Fibroblast of skin of left biceps (primary cell): ENCODE results near the gene PTPRR.
"Not testable (repeated sequence)": the region's sequence is repeated elsewhere in the genome, so short reads cannot be mapped to it uniquely, and the experiment has no call there.

ENCODE experiments used
- DNase-seq, 2 experiments: peaks; one replicate each; pipeline ENCODE4 v3.0.0-alpha.2; 2013; ENCODE audit warnings: low read depth in 2 of 2

PTPRR gene

DNA sequence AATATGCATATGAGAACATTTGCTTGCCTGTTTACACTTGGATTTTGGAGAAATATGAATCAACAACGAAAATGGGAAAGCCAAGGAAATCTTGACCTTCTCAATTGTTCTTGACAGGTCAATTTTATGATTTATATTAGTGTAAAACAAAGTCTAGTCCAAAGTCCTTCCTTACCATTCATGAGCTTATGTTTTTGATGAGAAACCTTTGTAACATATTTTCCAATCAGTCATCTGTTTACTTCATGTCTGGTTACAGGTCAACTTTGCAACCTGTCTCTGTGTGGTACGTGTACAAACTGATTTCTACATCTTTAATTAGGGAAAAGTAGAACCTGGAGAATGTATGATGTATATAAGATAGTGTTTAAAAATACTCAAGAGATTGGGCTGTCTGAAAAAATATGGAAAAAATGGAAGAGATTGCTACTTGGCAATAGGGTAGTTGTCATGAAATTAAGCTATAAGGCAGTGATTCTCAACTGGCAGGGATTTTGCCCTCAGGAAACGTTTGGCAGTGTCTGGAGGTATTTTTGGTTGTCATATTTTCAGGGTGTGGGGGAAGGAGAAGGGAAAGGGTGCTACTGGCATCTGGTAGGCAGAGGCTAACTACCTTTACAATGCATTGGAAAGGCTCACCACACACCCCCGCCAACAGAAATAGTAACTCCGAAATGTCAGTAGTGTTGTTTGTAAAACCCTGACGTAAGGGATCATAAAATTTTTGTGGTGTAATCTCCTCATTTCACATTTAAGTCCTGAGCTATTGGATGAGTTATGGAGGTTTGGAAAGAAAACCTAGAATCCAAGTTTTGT lies 172.9 kb downstream of the PTPRR start:
- no peak for DNase-seq

DNA sequence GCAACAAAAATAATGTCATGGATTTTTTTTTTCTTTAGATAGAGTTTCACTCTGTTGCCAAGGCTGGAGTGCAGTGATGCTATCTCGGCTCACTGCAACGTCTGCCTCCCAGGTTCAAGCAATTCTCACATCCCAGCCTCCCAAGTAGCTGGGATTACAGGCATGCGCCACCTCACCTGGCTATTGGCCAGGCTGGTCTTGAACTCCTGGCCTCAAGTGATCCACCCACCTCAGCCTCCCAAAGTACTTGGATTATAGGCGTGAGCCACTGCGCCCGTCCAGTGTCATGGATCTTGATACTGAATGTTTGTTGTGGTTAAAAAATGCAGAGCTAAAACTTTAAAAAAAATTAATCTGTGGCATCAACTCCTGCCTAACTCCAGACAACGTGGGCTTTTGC lies 175.5 kb downstream of the PTPRR start:
- DNase-seq, result no peak

DNA sequence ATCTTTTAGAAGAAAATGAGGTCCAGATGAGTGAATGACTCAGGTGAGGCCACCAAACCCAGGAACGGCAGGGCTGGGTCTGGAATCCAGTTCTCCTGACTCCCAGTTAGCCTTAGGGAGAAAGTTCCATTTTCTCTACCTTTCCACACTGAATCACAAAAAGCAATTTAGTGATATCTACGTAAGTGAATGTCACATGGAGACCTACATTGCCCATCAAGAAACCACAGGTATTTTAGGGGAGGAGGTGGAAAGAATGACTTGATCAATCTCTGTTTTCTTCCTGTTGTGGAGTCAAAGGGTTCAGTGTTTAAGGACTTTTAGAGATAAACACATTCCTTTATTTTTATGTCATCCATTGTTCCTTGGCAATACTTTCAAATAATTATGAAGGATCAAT lies 176.4 kb downstream of the PTPRR start:
- DNase-seq, result no peak

DNA sequence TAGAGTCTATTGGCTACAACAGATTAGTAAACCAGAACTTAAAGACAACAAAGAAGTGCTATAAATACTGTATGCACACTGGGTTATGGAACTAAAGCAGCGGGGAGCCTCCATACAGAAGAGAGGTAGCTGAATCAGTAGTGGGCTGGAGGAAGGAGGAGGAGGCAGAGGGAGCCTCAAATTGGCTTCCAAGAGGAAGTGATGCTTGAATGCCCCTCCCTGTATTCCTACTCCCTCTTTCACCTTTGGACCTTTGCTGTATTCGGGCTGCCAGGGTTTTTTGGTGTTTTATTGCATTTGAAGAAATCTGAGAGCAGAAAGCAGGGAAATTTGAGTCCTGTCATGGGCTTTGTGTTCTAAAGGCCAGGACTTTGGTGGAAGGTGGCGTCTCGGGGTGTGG lies 179.3 kb downstream of the PTPRR start:
- DNase-seq, result no peak

DNA sequence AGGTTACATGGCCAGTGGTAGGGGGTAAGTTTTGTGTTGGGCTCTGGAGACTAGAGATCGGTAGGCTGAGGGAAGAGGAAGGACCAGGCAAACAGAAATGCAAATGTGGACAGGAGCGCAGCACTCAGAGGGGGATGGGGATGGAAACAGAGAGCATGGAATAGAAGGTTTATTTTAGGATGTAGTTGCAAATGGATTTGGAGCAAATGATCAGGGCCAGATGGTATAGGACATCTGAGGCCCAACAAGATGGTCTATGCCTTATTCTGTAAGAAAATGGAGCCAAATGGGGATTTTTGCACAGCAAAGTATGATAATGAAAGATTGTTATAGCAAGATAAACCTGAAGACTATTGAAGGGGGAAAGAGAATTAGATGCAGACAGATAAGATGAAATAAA lies 180.8 kb downstream of the PTPRR start:
- no peak for DNase-seq

DNA sequence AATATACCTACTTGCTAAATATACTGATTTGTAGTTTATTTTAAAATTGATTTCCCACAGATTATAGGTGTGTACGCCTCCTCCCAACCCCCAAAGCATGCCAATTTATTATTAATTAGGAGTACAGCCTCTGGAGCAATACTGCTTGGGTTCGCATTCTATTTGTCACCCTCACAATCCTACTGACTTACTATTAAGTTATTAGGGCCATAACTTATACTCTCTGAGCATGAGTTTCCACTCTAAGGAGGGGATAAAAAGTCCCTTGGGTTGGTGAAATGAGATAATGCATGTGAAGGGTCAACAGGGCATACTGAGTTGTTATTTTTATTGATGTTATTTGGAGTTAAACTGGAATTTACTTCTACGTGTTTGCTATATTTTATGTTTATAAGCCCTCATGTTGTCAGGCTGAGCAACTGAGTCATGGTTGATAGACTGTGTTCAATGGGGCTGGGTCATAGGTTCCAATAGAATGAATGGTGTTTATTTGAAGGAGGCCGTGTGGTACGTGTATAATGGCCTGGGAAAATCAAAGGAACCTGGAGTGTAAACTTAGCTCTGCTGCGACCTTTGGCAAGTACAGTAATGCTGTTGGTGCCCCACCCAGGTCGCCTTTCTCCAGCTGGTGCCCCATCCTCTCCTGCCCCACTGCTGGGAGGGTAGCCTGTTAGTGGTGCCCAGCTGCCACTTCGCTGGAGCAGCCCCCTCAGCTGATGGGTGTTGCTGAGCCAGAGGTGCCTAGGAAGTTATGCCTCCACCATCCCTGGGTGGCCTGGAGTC lies 184.0 kb downstream of the PTPRR start:
- DNase-seq, result no peak

DNA sequence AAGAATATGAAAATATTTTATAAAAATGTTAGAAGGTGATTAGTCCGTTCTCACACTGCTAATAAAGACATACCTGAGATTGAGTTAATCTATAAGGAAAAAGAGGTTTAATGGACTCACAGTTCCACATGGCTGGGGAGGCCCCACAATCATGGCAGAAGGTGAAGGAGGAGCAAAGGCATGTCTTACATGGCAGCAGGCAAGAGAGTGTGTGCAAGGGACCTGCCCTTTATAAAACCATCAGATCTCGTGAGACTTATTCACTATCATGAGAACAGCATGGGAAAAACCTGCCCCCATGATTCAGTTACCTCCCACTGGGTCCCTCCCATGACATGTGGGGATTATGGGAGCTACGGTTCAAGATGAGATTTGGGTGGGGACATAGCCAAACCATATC lies 185.3 kb downstream of the PTPRR start:
- not testable (repeated sequence) for DNase-seq

DNA sequence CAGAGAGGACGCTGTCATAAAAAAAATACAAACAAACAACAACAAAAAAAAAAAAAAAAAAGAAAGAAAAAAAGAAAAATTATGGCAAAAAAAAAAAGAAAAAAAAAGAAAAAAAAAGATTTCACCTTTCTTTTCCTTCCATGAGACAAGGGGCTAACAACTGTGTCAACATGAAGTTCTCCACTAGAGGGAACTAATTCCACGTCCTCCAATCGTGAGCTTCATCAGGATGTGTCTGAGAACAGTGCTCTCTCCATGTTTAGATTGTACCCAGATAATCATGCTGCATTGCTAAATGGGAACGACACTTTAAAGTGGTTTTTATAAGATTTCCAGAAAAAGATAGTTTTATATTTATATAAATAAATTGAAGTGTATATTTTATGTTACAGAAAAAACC lies 187.2 kb downstream of the PTPRR start:
- peak; percentile 32 to 35 for DNase-seq

DNA sequence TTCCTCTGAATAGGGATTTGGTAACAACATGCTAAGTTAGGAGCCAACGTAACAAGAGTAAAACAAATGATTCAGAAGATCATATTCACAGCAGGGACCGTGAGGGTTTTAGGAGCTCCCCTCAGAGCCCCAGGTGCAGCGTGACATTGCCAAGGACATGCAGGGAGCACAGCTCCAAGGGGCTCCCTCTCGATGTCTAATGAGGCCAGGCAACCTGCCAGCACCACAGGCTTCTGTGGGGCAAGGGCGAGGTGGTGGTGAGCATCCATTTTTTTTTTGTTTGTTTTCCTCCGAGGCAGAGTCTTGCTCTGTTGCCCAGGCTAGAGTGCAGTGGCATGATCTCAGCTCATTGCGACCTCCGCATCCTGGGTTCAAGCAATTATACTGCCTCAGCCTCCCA lies 188.3 kb downstream of the PTPRR start:
- no peak for DNase-seq

DNA sequence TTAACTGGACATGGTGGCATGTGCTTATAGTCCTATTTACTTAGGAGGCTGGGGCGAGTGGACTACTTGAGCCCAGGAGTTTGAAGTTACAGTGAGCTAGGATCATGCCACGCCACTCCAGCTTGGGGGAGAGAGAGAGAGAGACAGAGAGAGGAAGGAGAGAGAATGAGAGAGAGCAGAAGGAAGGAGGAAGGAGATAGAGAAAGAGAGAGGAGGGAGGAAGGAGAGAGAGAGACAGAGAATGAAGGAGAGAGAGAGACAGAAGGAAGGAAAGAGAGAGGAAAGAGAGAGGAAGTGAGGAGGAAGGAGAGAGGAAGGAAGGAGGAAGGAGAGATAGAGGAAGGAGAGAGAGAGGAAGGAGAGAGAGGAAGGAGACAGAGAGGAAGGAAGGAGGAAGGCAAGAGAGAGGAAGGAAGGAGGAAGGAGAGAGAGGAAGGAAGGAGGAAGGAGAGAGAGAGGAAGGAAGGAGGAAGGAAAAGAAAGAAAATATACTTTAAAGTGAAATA lies 189.8 kb downstream of the PTPRR start:
- DNase-seq, result no peak

DNA sequence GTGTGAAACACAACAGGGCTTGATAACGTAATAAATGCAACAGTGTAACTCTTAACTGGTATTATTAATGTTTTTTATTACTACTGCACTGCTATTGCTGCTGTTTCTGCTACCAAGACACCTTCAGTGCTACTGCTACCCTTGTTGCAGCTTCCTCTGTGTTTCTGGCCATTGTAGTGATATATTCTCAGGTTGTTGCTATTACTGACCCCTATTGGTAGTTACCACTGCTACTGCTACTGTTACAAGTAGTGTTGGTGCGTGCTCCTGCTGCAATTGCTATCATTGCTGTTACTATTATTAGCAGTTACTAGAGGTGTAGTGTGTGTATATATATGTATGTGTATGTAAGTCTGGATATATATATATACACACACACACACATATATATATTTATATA lies 196.1 kb downstream of the PTPRR start:
- DNase-seq, result no peak

DNA sequence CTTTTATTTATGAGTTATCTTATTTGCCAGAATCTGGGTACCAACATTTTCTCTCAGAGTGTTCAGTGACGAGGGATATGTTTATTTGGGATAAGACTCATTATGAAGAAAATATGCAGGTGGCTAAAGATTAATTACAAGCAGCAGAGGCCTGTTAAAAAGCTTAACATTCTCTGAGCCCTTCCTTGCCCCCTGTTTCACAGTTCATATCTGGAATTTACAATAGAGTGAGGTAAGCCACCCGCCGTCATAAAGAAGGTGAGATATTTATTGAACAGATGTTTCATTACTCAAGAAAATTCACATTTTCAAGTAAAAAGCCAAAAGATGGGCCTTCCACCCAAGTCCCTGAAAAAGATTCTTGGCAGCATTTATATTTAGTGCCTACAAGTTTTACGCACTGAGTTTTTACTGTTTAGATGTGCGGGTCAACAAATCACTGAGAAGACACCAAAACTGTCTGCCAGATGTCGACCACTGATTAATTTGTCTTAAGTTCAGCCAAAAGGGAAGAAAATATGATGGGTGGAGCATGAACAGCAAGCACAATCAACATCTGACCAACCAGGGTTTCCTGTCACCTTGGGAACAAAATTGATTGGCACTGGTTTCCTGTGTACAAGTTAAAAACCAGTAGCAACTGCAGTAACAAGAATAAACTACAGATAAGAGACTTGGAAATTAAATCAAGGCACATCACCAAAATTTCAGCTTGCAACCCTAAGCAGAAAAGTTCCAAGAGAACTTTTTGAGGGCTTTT lies 197.8 kb downstream of the PTPRR start:
- no peak for DNase-seq

DNA sequence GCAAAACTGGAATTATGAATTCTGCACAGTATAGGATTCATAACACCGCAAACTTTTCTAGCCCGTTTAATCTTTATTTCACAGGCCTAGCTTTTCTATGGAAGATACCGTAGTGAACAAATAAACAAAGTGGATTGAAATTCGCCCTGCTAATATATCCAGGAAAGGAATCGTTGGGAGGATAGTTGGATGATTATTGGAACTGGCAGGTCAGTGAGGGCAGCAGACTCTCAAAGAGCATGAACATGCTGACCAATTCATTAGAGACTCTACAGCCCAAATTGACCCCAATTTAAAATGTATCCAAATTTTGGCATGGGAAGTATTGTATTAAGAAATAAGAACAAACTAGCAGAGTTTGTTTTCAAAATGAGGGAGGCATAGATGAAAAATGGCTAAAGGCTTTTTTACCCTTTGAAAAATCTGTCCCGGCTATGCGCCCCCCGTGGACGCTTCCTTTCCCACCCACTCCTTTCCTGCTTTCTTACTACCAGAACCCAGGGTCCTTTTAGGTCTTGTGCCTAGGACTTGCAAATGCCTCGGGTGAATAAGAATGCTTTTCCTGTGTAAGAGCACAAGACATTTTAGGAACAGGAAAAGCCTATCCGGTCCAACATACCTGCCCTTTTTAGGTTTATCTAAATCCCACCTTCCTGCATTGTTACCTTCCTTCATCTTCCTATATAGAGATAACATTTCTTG lies 198.7 kb downstream of the PTPRR start:
- no peak for DNase-seq

DNA sequence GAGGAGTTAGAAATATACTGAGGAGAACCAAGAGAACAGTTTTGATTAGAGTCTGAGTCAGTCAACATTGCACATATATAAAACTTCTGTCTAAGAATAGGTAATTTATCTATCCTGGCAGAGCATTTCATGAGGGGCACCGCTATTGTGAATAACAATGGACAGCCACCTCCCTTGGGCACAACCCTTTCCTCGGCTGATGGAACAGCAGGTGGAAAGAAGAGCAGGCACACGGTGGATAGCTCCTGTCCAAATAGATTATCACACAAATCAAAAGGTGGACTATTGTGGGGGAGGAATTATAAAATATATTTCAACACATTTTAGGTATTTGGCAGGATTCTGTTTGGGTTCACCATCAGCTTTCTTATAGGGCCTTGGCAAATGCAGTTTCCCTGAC lies 199.3 kb downstream of the PTPRR start:
- DNase-seq, result no peak

DNA sequence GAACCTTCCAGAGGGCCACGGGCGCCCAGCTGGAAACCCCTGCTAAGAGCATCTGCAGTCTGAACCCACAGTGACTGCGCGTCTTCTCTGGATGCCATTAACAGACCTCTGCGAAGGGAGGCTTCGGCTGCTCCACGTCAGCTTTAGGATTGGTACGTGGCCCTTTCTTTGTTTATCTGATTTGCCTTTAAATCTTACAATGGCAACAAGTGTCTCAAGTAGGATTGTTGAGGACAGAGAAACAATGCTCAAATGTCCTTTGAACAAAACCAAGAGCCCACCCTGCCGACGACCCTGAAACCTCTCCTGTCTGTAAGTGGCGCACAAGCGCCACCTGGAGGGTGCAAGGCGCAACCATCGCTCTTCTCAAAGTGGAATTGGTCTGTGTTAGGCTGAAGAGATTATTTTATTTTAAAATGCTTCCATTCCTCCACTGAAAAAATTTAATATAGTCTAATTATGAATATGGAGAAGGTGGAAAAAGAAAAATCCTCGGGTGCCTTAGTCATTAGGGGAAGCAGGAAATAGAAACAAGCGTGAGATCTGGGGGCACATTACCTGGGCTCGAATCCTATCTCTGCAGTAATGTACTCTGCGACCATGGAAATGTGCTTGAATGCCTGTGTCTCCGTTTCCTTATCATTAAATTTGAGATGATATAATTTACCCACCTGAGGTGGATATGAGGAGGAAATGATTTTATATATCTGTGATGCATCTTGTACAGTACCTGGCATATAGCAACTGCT lies 200.7 kb downstream of the PTPRR start:
- DNase-seq, result peak; percentile 14 to 24

DNA sequence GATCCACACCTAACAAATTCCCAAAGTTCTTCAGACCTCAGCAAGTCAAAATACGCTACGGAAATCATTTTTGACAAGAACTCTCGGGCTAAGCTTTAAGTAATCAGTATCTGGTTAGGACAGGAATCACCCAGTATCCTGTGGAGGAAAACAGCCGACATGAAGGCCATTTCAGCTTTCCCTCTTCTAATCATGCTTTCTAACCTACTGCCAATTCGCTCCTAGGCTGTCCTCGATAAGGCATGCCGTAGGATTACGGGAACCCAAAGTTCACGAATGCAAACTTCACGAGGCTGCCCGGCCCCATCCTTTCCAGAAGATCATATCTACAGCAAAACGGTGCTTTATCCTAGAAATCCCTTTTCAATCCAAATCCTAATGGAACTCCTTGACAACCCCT lies 201.5 kb downstream of the PTPRR start:
- DNase-seq, result no peak

DNA sequence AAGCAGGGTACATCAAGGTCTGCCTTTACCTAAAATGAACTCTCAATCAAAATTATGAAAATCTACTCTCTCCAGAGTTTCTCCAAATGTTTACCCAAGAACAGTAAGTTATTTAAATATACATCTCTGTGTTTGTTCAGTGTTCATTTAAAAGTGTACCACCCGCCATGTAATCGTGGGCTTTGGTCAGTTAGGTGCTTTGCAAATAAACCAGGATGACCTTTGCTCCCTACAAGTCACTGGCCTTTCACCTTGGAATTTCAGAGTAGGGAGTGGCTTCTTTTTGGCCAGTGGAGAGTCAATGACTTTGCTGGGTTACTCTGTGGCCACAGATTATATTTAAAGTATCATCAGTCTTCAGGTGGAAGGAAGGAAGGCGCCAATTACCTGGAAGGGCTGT lies 208.7 kb downstream of the PTPRR start:
- DNase-seq, result no peak

DNA sequence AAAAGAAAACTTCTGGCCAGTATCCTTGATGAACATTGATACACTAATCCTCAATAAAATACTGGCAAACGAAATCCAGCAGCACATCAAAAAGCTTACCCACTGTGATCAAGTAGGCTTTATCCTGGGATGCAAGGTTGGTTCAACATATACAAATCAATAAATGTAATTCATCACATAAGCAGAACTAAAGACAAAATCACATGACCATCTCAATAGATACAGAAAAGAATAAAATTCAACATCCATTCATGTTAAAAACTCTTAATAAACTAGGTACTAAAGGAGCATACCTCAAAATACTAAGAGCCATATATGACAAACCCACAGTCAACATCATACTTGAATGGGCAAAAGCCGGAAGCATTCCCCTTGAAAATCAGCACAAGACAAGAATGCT lies 211.5 kb downstream of the PTPRR start:
- DNase-seq, result no peak

DNA sequence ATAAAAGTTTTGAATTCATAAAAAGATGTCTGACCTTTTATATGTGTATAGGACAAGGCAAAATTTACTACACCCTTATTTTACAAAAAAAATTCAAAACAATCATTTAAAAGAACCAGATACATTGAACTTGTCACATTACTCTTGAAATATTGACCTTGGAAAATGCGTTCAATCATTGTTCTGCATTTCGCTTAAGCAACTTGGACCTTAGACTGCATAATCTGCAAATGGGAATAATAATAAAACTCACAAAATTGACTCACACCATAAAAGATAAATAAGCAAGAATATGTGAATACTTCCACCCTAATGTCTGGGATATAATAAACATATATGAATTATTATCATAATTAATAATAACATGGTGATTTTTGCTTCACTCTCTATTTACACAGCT lies 213.9 kb downstream of the PTPRR start:
- DNase-seq, result no peak

DNA sequence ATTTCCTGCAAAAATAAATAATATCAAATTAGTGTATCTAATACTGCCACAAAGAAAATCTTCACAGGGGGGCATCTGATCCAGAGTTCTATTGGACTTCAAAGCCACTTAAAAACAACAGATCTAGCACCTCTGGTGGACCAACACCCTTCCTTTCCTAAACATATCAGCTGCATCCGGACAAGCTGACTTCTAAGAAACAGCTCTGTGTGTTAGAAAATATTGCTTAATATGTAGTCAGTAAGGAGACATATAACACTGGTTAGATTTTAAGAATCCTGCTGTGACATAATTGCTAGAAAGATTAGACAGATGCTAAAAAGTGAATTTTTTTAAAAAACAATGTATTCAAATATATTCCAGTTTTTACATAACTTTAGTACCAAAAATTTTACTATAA lies 222.2 kb downstream of the PTPRR start:
- no peak for DNase-seq
